ENCODE data around the gene ACTR2. TPM values are rescaled to one million over a fixed set of nuclear protein-coding genes. Genes with fewer than 3 reads are reported as not detected.

ACTR2 gene
- total RNA-seq, 1 experiment from 2014 or later, result 253 TPM

DNA sequence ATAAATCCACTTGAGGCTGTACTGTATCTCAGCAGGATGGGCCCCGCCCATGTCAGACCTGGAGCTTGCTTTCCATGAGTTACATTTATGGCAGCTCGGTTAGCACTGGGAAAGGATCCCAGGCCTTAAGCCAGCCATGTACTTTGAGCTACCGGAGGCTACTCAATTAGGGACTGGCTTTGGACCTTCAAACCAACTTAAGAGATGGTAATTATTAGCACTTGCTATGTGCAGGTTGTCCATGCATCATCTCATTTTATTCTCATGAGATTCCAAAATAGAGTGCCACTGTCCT lies 64.4 kb downstream of the ACTR2 start:
- Histone ChIP-seq H3K9me3 (ENCODE audit: low read depth, low read length, poor library complexity, severe bottlenecking) (no peaks in the 10 kb centered on the region), H3K36me3 (ENCODE audit: insufficient read depth, low read length, poor library complexity, severe bottlenecking) (no peaks in the 10 kb centered on the region), H3K27me3 (replicated peaks; ENCODE audit: insufficient read depth, low read depth, low read length, poor library complexity) (no peaks in the 10 kb centered on the region), H3K4me3 (ENCODE audit: low read depth, low read length, poor library complexity, severe bottlenecking) (no peak overlapping the region), H3K27ac (ENCODE audit: low read depth, low read length, poor library complexity, severe bottlenecking) (no peak overlapping the region), H3K4me1 (ENCODE audit: insufficient read depth, low read length, poor library complexity, severe bottlenecking) (no peaks in the 10 kb centered on the region)
- intact Hi-C loops (cut with micrococcal nuclease; ENCODE audit: unreplicated experiment), result no loop called here
- TF ChIP-seq, protein P1, sequence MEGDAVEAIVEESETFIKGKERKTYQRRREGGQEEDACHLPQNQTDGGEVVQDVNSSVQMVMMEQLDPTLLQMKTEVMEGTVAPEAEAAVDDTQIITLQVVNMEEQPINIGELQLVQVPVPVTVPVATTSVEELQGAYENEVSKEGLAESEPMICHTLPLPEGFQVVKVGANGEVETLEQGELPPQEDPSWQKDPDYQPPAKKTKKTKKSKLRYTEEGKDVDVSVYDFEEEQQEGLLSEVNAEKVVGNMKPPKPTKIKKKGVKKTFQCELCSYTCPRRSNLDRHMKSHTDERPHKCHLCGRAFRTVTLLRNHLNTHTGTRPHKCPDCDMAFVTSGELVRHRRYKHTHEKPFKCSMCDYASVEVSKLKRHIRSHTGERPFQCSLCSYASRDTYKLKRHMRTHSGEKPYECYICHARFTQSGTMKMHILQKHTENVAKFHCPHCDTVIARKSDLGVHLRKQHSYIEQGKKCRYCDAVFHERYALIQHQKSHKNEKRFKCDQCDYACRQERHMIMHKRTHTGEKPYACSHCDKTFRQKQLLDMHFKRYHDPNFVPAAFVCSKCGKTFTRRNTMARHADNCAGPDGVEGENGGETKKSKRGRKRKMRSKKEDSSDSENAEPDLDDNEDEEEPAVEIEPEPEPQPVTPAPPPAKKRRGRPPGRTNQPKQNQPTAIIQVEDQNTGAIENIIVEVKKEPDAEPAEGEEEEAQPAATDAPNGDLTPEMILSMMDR (conservative IDR thresholded peaks at IDR 0.05; ENCODE audit: low read depth, low read length), result no peak
- no peak for TF ChIP-seq EZH2 (IDR thresholded peaks at IDR 0.05; ENCODE audit: borderline replicate concordance, low read depth, low read length, poor library complexity, severe bottlenecking)
- BruUV-seq (replicated peaks), result no TSS peak
- ChIA-PET POLR2A (ENCODE audit: low non-redundant PET) (no interaction called here), CTCF (no interaction called here)
- no peak for DNase-seq (ENCODE audit: low spot score)

DNA sequence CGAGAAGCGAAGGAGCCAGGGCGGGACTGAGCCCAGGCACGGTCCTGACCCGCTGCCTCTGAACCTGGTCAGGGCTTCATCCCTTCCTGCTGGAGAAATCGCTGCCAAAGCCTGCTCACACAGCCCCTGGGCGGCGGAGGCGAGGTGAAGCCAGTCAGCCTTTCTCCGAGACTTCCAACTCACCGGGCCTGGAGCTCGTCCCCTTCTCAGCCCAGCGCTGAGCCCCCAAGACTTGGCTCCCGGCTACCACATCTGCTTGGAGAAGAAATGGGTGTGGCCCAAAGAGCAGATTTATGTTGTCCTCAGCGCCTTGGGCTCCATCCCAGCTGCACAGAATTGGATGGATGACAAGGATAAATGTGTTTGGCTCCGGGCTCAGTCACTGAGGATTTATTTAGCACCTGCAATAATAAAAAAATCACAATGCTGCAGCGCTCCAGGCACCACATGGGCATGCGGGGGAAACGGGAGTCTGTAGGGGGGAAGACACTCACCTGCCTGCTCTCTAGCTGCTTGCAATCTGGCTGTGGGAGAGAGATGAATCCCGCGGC lies 64.9 kb downstream of the ACTR2 start:
- no peaks in the 10 kb centered on the region for H3K27me3 ChIP-seq (replicated peaks; ENCODE audit: insufficient read depth, low read depth, low read length, poor library complexity)
- no peaks in the 10 kb centered on the region for H3K36me3 ChIP-seq (ENCODE audit: insufficient read depth, low read length, poor library complexity, severe bottlenecking)
- no TSS peak for BruUV-seq (replicated peaks)
- no peak overlapping the region for H3K4me3 ChIP-seq (ENCODE audit: low read depth, low read length, poor library complexity, severe bottlenecking)
- no peak for TF ChIP-seq EZH2 (IDR thresholded peaks at IDR 0.05; ENCODE audit: borderline replicate concordance, low read depth, low read length, poor library complexity, severe bottlenecking)
- TF ChIP-seq, protein P1 (conservative IDR thresholded peaks at IDR 0.05; ENCODE audit: low read depth, low read length), result no peak
- POLR2A ChIA-PET (ENCODE audit: low non-redundant PET), result no interaction called here
- no peak for DNase-seq (ENCODE audit: low spot score)
- no peaks in the 10 kb centered on the region for H3K4me1 ChIP-seq (ENCODE audit: insufficient read depth, low read length, poor library complexity, severe bottlenecking)
- intact Hi-C loops (cut with micrococcal nuclease; ENCODE audit: unreplicated experiment), result no loop called here
- no peak overlapping the region for H3K27ac ChIP-seq (ENCODE audit: low read depth, low read length, poor library complexity, severe bottlenecking)
- CTCF ChIA-PET, result no interaction called here
- H3K9me3 ChIP-seq (ENCODE audit: low read depth, low read length, poor library complexity, severe bottlenecking), result no peaks in the 10 kb centered on the region

DNA sequence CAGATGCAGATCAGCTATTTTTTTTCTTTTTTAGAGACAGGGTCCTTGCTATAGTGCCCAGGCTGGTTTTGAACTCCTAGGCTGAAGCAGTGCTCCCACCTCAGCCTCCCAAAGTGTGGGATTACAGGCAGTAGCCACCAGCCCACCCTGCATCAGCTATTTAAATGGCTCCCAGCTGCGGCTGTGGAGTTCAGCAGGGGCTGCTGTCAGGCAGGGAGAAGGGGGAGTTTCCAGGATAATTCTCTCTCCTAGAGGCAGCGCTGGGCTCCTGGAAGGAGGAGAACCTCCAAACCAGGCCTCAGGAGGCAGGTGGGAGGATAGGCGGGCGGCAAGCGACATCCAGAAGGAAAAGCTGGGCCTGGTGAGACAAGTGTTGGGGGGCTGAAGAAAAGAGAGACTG lies 65.7 kb downstream of the ACTR2 start:
- Histone ChIP-seq H3K27me3 (replicated peaks; ENCODE audit: insufficient read depth, low read depth, low read length, poor library complexity) (no peaks in the 10 kb centered on the region), H3K27ac (ENCODE audit: low read depth, low read length, poor library complexity, severe bottlenecking) (no peak overlapping the region), H3K36me3 (ENCODE audit: insufficient read depth, low read length, poor library complexity, severe bottlenecking) (no peaks in the 10 kb centered on the region), H3K4me1 (ENCODE audit: insufficient read depth, low read length, poor library complexity, severe bottlenecking) (no peaks in the 10 kb centered on the region), H3K4me3 (ENCODE audit: low read depth, low read length, poor library complexity, severe bottlenecking) (no peak overlapping the region), H3K9me3 (ENCODE audit: low read depth, low read length, poor library complexity, severe bottlenecking) (no peaks in the 10 kb centered on the region)
- ChIA-PET CTCF (no interaction called here), POLR2A (ENCODE audit: low non-redundant PET) (no interaction called here)
- TF ChIP-seq EZH2 (IDR thresholded peaks at IDR 0.05; ENCODE audit: borderline replicate concordance, low read depth, low read length, poor library complexity, severe bottlenecking), result no peak
- TF ChIP-seq, protein P1 (conservative IDR thresholded peaks at IDR 0.05; ENCODE audit: low read depth, low read length), result no peak
- no peak for DNase-seq (ENCODE audit: low spot score)
- BruUV-seq (replicated peaks), result no TSS peak
- intact Hi-C loops (cut with micrococcal nuclease; ENCODE audit: unreplicated experiment), result no loop called here
